PC-3 (cell line): ENCODE measurements around the gene ARFGEF2. TPM values are rescaled to one million over a fixed set of nuclear protein-coding genes. Genes with fewer than 3 reads are reported as not detected.

ENCODE experiments used
- ATAC-seq: fragments of 200-7000 bp; cut with Tn5 transposase; 2 replicates; pipeline ENCODE4 v1.9.1; 2020; ENCODE audit warnings: mild to moderate bottlenecking, moderate library complexity
- BruUV-seq: library from RNA; stranded (reverse); fragments of 400-500 nt; replicated peaks from 2 replicates; lab custom pipeline; 2021; lab: Mats Ljungman, UMichigan
- CTCF ChIA-PET: fragments of 300-600 bp; sonication (Branson Sonifier 250); formaldehyde crosslinking; loops from one replicate; lab custom pipeline; 2022; ENCODE audit warnings: antibody characterized with exemption; lab: Charles Lee
- POLR2A ChIA-PET: fragments of 300-600 bp; sonication (Branson Sonifier 250); formaldehyde crosslinking; loops from one replicate; lab custom pipeline; 2022; ENCODE audit warnings: antibody characterized with exemption; ENCODE audit not compliant: unreplicated experiment; lab: Charles Lee
- DNase-seq: peaks from one replicate; pipeline ENCODE4 v3.0.0-alpha.2; 2015
- H2AFZ ChIP-seq: fragments of 300-600 bp; sonication (generic); 2 replicates; pipeline ENCODE4 v1.6.0; 2016; ENCODE audit warnings: antibody characterized with exemption, low read length
- H3F3A ChIP-seq: fragments of 300-600 bp; sonication (generic); one replicate; pipeline ENCODE4 v1.6.0; 2017; ENCODE audit warnings: antibody characterized with exemption, low read length, control low read depth, mild to moderate bottlenecking; ENCODE audit not compliant: unreplicated experiment
- H3K27ac ChIP-seq: fragments of 300-600 bp; sonication (generic); 2 replicates; pipeline ENCODE4 v1.5.1; 2016; ENCODE audit warnings: mild to moderate bottlenecking, low read length
- H3K27me3 ChIP-seq: fragments of 300-600 bp; sonication (generic); 2 replicates; pipeline ENCODE4 v1.6.1; 2016; ENCODE audit warnings: low read length, mixed read lengths
- H3K36me3 ChIP-seq: fragments of 300-600 bp; sonication (generic); 2 replicates; pipeline ENCODE4 v1.6.1; 2016; ENCODE audit warnings: low read depth, mixed run types, low read length, mixed read lengths
- H3K4me1 ChIP-seq: fragments of 300-600 bp; sonication (generic); 2 replicates; pipeline ENCODE4 v1.5.1; 2016; ENCODE audit warnings: low read length; ENCODE audit not compliant: insufficient read depth
- H3K4me2 ChIP-seq: fragments of 300-600 bp; sonication (generic); 2 replicates; pipeline ENCODE4 v1.6.0; 2016; ENCODE audit warnings: low read length
- H3K4me3 ChIP-seq: fragments of 300-600 bp; sonication (generic); 2 replicates; pipeline ENCODE4 v1.5.1; 2016; ENCODE audit warnings: mild to moderate bottlenecking, low read length, mixed read lengths
- H3K79me2 ChIP-seq: fragments of 300-600 bp; sonication (generic); 2 replicates; pipeline ENCODE4 v1.6.1; 2017; ENCODE audit warnings: low read length, mixed read lengths
- H3K9ac ChIP-seq: fragments of 300-600 bp; sonication (generic); 2 replicates; pipeline ENCODE4 v1.6.0; 2016; ENCODE audit warnings: mild to moderate bottlenecking, low read length
- H3K9me2 ChIP-seq: fragments of 300-600 bp; sonication (generic); replicated peaks from 2 replicates; pipeline ENCODE4 v1.6.1; 2016; ENCODE audit warnings: mixed run types, low read length, mixed read lengths
- H3K9me3 ChIP-seq: fragments of 300-600 bp; sonication (generic); 2 replicates; pipeline ENCODE4 v1.6.1; 2016; ENCODE audit warnings: low read length, mixed read lengths
- H4K20me1 ChIP-seq: fragments of 300-600 bp; sonication (generic); 2 replicates; pipeline ENCODE4 v1.6.1; 2016; ENCODE audit warnings: low read length, mixed read lengths
- CTCF ChIP-seq: fragments of 300-600 bp; sonication (generic); conservative IDR thresholded peaks from 2 replicates; pipeline ENCODE4 v1.5.1; 2017; ENCODE audit warnings: antibody characterized with exemption, low read depth, mild to moderate bottlenecking, low read length
- EZH2 ChIP-seq: fragments of 300-600 bp; sonication (generic); IDR thresholded peaks from one replicate; pipeline ENCODE4 v1.6.1; 2017; ENCODE audit warnings: antibody characterized with exemption, mild to moderate bottlenecking, low read length; ENCODE audit not compliant: unreplicated experiment
- EZH2phosphoT487 ChIP-seq: fragments of 300-600 bp; sonication (generic); IDR thresholded peaks from 2 replicates; pipeline ENCODE4 v1.6.1; 2018; ENCODE audit warnings: mild to moderate bottlenecking, antibody characterized with exemption, low read length, borderline replicate concordance
- intact Hi-C: fragments of 100-400 bp; cut with micrococcal nuclease; formaldehyde crosslinking; loops from 2 replicates; pipeline ENCODE4 v1.9.0; 2023
- total RNA-seq: library from RNA; depleted of rRNA; stranded (reverse); fragments of >200 nt; gene quantifications from 2 replicates; pipeline ENCODE4 v1.2.3, GENCODE V29; 2014

Gene ARFGEF2
- total RNA-seq, 1 experiment from 2014 or later = 33.5 TPM

GRCh38 chr20:49034070-49034732 lies 112.7 kb downstream of the ARFGEF2 start:
- H3K9me2 ChIP-seq = no peaks in the 10 kb centered on the region
- no TSS peak for BruUV-seq
- intact Hi-C loops = no loop called here
- no peak overlapping the region for H3K4me2 ChIP-seq
- CTCF ChIA-PET = no interaction called here
- no peak overlapping the region for H2AFZ ChIP-seq
- peaks cover 44% of the 10 kb centered on the region for H3K36me3 ChIP-seq
- H4K20me1 ChIP-seq = no peaks in the 10 kb centered on the region
- TF ChIP-seq CTCF (no peak), EZH2 (no peak), EZH2phosphoT487 (no peak)
- POLR2A ChIA-PET = no interaction called here
- no peaks in the 10 kb centered on the region for H3K27me3 ChIP-seq
- no peak for DNase-seq
- H3K4me1 ChIP-seq = no peaks in the 10 kb centered on the region
- H3F3A ChIP-seq = no peaks in the 10 kb centered on the region
- H3K4me3 ChIP-seq = no peak overlapping the region
- no peaks in the 10 kb centered on the region for H3K9me3 ChIP-seq
- no peak overlapping the region for H3K27ac ChIP-seq
- no peaks in the 10 kb centered on the region for H3K79me2 ChIP-seq
- ATAC-seq = no peak
- no peak overlapping the region for H3K9ac ChIP-seq

GRCh38 chr20:49037962-49038387 lies 116.5 kb downstream of the ARFGEF2 start:
- no peaks in the 10 kb centered on the region for H3K27me3 ChIP-seq
- CTCF ChIA-PET = no interaction called here
- H3K9me2 ChIP-seq = no peaks in the 10 kb centered on the region
- H3K27ac ChIP-seq = no peak overlapping the region
- no peak overlapping the region for H2AFZ ChIP-seq
- H3K4me3 ChIP-seq = no peak overlapping the region
- H3K9ac ChIP-seq = no peak overlapping the region
- H4K20me1 ChIP-seq = no peaks in the 10 kb centered on the region
- H3K36me3 ChIP-seq = peaks cover 28% of the 10 kb centered on the region
- H3F3A ChIP-seq = no peaks in the 10 kb centered on the region
- no peak overlapping the region for H3K4me2 ChIP-seq
- no peak for TF ChIP-seq EZH2
- no peak for TF ChIP-seq CTCF
- no peak for TF ChIP-seq EZH2phosphoT487
- intact Hi-C loops = no loop called here
- H3K9me3 ChIP-seq = no peaks in the 10 kb centered on the region
- POLR2A ChIA-PET = interaction anchor here (0.7 kb wide), 1 partner anchor 1103 kb away, joined by 3 read pairs; no protein-coding TSS in a partner anchor
- no peak for ATAC-seq
- no peaks in the 10 kb centered on the region for H3K79me2 ChIP-seq
- H3K4me1 ChIP-seq = no peaks in the 10 kb centered on the region
- no peak for DNase-seq
- BruUV-seq = no TSS peak

GRCh38 chr20:49039854-49040253 lies 118.3 kb downstream of the ARFGEF2 start:
- no TSS peak for BruUV-seq
- CTCF ChIA-PET = interaction anchor here (0.6 kb wide), 1 partner anchor 159 kb away, joined by 9 read pairs; no protein-coding TSS in a partner anchor
- POLR2A ChIA-PET = no interaction called here
- no peak for ATAC-seq
- H3K9ac ChIP-seq = no peak overlapping the region
- H2AFZ ChIP-seq = no peak overlapping the region
- H3K27ac ChIP-seq = no peak overlapping the region
- H3K9me2 ChIP-seq = no peaks in the 10 kb centered on the region
- no peaks in the 10 kb centered on the region for H3K9me3 ChIP-seq
- intact Hi-C loops = no loop called here
- H3K4me1 ChIP-seq = no peaks in the 10 kb centered on the region
- no peak for TF ChIP-seq EZH2phosphoT487
- no peak for TF ChIP-seq EZH2
- TF ChIP-seq CTCF = no peak
- no peak overlapping the region for H3K4me2 ChIP-seq
- no peaks in the 10 kb centered on the region for H4K20me1 ChIP-seq
- H3K27me3 ChIP-seq = no peaks in the 10 kb centered on the region
- no peaks in the 10 kb centered on the region for H3K79me2 ChIP-seq
- H3K4me3 ChIP-seq = no peak overlapping the region
- H3F3A ChIP-seq = no peaks in the 10 kb centered on the region
- no peak for DNase-seq
- H3K36me3 ChIP-seq = peaks cover 9% of the 10 kb centered on the region; the same call in 1 of the 2 replicates
